Measurements from ENCODE around the gene TTPAL.

TTPAL gene

GRCh38 chr20:44439318-44439717, 36.4 kb upstream of the TTPAL start:
- no peak overlapping the region for H3K4me3 ChIP-seq (ENCODE audit: low read depth, low read length)

GRCh38 chr20:44442298-44443070, 33.2 kb upstream of the TTPAL start:
- no peak overlapping the region for H3K4me3 ChIP-seq (ENCODE audit: low read depth, low read length)

GRCh38 chr20:44445742-44446710, 29.6 kb upstream of the TTPAL start:
- no peak overlapping the region for H3K4me3 ChIP-seq (ENCODE audit: low read depth, low read length)

- no peak overlapping the region for H3K4me3 ChIP-seq (ENCODE audit: low read depth, low read length)
Measured at GRCh38 chr20:44447827-44448419, 27.8 kb upstream of the TTPAL start.

DNA sequence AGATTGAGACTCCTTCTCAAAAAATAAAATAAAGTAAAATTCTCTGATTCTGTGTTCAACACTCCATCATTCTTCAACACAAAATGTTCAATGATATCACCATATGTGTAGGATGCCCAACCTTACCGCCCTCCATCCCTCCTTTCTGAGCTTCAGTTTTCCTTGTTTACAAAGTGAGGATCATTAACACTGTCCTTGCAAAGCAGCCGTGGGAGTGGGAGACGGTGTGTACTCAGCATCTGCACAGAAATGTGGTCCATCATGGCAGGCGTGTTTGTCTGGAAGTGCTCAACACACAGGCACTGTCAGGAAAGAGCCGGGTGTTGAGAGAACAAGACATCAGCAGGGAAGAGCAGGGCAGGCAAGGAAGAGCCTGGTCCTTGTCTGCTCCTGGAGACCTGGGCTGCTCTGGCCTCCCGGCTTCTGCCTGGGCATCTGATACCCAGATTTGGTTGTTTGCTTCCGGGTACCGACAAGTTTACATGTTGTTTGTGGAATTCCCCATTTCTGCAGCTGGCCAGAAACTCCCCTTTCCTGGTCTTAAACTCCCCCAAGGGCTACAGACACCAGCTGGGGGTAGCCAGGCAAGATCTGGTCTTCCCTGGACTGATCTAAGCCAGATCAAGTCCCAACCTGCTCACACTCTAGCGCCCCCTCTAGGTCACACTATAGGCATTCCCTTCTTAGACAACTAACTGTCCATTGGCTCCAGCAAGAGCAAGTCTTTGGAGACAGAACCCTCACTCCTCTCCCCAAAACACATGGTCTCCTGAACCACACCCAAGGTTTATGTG, 26.7 kb upstream of the TTPAL start:
- no peak overlapping the region for H3K4me3 ChIP-seq (ENCODE audit: low read depth, low read length)

- H3K4me3 ChIP-seq (ENCODE audit: low read depth, low read length), result no peak overlapping the region
Measured at GRCh38 chr20:44449864-44450263, 25.8 kb upstream of the TTPAL start.

DNA sequence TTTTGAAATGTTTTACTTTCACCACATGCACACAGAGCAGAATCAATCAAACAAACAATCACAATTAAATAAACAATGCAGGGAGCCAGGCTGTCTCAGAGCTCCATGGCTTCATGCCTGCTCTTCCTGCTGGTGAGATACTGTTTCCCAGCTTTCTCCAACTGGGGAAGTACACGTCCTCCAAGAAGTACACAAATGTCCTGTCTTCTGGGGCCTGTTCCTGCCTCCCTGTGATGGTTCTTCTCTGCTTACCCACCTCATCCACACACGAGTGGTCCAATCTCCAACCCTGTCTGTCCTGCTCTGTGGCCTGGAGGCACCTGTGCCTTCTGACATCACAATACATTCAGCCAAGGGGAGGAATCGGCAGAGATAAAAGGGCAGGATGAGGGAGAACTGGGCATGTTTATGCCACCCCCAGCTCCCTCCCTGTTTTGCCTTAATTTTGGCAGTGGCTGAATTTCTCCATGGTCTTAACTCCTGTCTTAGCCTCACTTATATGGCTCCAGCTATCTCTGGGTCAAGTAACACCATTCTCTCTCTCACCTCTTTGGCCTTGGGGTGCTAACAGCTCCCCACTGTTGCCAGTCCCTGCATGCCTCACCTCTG, 25.3 kb upstream of the TTPAL start:
- H3K4me3 ChIP-seq (ENCODE audit: low read depth, low read length), result no peak overlapping the region

DNA sequence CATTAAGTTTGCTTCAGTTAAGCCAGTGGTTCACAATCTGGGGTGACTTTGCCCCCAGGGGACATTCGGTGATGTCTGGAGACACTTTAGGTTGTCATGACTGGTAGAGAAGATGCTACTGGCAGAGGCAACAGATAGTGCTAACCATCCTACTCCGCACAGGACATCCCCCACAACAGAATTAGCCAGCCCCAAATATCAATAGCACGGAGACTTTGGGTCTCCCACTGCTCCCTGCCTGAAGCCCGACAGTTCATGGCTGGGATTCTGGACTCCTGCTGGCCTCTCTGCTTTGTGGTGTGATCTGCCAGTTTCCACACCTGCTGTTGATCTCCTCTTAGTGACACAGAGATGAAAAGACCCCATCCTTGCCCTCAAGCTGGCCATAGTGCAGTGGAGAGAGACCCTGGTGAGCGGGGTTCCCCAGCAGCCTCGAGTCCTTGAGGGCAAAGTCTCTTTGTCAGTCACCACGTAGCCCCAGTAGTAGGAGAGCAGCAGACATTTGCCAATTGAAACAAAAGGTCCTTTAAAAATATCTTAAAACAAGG, 24.7 kb upstream of the TTPAL start:
- H3K4me3 ChIP-seq (ENCODE audit: low read depth, low read length), result no peak overlapping the region

GRCh38 chr20:44454306-44454963, 21.2 kb upstream of the TTPAL start:
- no peak overlapping the region for H3K4me3 ChIP-seq (ENCODE audit: low read depth, low read length)

DNA sequence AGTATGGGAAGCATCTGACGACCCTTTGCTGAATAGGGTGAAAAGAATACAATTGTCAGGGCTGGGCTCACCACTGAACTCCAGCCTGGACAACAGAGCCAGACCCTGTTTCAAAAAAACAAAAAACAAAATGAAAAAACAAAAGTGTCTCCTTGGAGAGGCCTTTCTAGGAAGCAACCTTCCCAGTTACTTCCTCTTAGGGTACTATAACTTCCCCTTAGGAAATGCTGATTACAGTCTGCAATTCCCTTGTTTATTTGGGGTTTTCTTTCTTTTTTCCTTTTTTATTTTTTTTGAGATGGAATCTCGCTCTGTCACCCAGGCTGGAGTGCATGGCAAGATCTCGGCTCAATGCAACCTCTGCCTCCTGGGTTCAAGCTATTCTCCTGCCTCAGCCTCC, 20.5 kb upstream of the TTPAL start:
- no peak overlapping the region for H3K4me3 ChIP-seq (ENCODE audit: low read depth, low read length)

DNA sequence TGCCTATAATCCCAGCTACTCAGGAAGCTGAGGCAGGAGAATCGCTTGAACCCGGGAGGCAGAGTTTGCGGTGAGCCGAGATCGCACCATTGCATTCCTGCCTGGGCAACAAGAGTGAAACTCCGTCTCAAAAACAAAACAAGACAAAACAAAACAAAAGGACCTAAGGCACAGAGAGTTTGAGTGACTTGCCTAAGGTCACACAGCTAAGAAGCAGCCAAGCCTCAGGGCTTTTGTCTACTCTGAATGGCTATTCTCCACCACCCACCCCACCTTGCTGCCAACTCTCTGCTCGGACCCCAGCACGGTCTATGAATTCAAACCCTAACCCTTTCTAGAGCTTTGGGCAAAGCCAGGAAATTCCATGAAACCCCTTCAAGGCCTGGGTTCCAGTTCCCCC, 19.1 kb upstream of the TTPAL start:
- H3K4me3 ChIP-seq (ENCODE audit: low read depth, low read length), result no peak overlapping the region

DNA sequence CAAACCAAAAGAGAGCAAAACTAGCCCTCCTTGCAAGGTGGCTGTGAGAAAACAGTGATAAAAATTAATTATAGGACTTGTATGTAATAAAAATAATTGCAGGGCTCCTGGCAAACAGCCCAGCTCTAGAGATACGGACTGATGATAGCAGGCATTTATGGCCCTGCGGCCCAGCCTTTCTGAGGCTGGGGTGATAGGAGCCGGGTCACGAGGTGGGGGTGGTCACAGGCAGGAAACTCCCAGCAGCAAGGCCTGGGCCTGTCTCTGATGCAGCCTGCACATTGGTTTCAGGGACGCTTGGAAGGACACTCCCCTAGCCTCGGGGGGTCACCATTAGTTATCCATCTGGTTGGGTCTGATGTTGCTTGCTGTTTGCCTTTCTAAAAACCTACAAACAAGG, 18.7 kb upstream of the TTPAL start:
- H3K4me3 ChIP-seq (ENCODE audit: low read depth, low read length), result no peak overlapping the region

DNA sequence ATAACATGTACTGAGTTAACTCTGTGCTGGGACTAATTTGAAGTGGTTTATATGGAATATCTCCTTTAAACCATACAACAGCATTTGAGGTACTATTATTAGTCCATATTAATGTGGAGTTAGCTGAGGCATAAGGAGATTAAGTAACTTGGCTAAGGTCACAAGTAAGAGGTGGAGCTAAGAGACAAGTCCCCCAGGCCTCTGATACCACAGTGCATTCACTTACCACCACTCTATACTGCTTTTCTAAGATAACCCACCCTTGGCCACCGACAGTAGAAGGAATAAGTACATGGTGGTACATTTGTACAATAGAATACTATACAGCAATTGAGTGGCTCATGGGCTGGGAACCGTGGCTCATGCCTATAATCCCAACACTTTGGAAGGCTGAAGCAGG, 16.4 kb upstream of the TTPAL start:
- H3K4me3 ChIP-seq (ENCODE audit: low read depth, low read length), result no peak overlapping the region

GRCh38 chr20:44460795-44461141, 14.9 kb upstream of the TTPAL start:
- H3K4me3 ChIP-seq (ENCODE audit: low read depth, low read length), result no peak overlapping the region

- no peak overlapping the region for H3K4me3 ChIP-seq (ENCODE audit: low read depth, low read length)
Measured at GRCh38 chr20:44461142-44461802, 14.4 kb upstream of the TTPAL start.

DNA sequence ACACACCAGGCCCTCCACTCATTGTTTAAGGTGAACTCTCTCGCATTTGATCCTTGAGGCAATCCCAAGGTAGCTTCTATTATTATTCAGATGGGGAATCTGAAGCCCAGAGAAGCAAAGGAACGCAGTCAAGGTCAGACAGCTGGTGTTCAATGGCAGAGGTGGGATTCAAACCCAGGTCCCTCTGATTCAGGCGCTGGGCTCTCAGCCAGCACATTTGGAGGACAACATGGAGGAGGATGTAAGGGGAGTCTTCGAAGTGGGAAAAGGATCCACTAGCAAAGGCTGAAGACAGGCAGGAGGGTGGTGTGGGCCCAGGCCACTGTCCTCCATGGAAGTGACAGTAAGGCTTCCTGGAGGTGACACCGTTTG, 13.9 kb upstream of the TTPAL start:
- H3K4me3 ChIP-seq (ENCODE audit: low read depth, low read length), result no peak overlapping the region

DNA sequence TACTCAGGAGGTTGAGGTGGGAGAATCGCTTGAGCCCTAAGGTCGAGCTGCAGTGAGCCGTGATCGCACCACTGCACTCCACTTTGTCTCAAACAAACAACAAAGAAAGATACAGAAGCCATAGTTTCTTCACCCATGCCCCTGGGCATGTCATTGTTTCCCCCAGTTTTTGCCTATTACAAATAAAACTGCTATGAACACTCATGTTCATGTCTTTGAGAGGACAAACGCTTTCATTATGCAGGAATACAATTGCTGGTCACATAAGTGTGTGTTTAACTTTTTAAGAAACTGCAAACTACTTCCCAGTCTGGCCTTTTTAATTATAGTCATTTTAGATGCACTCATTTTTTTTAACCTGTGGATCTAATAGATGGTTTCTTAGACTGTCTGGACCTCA, 12.2 kb upstream of the TTPAL start:
- H3K4me3 ChIP-seq (ENCODE audit: low read depth, low read length), result no peak overlapping the region

GRCh38 chr20:44464514-44464913, 11.2 kb upstream of the TTPAL start:
- no peak overlapping the region for H3K4me3 ChIP-seq (ENCODE audit: low read depth, low read length)

GRCh38 chr20:44465001-44465560, 10.6 kb upstream of the TTPAL start:
- no peak overlapping the region for H3K4me3 ChIP-seq (ENCODE audit: low read depth, low read length)
